ENCODE data around the gene ZNF784. TPM values are rescaled to one million over a fixed set of nuclear protein-coding genes. Genes with fewer than 3 reads are reported as not detected.

Gene ZNF784
- total RNA-seq, 1 experiment from 2014 or later = 1.7 TPM

DNA sequence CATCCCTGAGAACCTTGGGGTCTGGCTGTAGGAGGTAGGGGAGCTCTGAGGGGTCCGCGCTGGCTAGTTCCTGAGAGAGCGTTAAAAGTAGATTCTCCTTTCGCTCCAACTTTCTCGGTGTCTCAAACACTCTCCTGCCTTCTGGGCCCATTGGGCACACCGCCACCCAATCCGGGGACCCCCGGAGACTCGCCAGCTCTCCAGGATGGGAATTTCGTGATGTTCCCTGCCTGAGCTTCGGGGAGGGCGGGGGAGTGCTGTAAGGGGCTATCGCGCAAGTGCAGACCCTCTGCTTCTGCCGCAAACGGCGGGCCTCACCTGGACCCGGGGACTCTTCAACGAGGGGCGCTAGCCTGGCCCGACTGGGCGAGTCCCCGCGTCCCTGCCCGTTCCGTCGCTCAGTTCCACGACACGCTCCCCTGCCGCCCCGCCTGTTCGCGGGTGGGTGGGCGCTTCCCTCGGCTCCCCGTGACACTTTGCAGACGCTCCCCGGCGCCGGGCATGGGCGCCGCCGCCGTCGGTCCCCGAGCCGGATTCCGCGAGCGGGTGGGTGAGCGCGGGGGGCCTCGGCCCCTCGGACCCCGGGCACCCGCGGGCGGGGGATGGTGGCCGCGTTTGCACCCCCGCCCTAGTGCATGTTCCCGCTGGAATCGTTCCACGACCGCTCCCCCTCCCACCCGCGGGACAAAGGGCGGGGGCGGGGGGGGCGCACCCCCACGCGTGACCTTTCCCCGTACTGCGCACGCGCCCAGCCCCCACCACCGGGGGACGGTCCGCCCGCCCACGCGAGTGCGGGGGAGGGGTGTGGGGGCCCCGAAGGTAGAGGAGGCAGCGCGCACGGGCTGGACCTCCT is 23.6 kb upstream of the ZNF784 start, which contains the start of gene CCDC106:
Gene CCDC106 (plus strand): TSS at position 481 of the 853 bp plus-strand sequence. CDS start 835 bp downstream, outside the sequence.
- in situ Hi-C loops (cut with HindIII; ENCODE audit: low pct_unique_long_range_greater_than_20kb, low sequenced_read_pairs) = no loop called here
- peak; percentile 68 for DNase-seq (ENCODE audit: low read depth, low spot score)

DNA sequence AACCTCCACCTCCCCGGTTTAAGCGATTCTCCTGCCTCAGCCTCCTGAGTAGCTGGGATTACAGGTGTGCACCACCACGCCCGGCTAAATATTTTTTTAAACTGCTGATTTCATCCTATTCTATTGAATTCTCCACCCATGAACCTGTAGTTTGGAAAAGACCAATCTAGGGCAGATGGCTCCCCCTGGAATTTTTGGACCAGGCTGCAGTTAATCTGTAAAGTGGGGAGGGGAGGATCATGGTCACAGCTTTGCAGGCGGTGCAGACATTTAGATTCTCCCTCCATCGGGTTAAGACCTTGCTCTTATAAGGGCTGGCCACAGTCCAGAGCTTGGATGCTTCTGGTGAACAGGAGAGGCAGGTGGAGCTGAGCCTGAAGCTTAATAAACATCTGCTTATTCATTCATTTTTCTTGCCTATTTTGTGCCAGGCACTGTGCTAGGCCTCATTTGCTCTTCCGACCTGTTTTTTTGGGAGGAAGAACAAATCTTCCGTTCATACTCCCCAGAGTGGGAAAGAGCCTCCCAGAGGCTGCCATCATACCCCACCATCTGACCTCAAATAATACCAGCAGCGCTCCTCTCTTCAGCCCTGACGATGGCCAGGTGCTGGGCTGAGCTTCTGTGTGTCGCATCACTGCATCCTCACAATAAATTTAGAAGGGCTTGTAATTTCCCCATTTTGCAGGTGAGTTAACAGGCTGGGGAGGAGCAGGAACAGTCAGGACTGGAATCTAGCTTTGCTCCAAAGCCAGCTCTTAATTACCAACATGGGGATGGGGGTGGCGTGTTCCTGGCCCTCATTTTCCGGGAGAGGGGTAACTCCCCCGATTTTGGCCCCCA is 22.7 kb upstream of the ZNF784 start:
- no peak for DNase-seq (ENCODE audit: low read depth, low spot score)
- in situ Hi-C loops (cut with HindIII; ENCODE audit: low pct_unique_long_range_greater_than_20kb, low sequenced_read_pairs) = no loop called here

DNA sequence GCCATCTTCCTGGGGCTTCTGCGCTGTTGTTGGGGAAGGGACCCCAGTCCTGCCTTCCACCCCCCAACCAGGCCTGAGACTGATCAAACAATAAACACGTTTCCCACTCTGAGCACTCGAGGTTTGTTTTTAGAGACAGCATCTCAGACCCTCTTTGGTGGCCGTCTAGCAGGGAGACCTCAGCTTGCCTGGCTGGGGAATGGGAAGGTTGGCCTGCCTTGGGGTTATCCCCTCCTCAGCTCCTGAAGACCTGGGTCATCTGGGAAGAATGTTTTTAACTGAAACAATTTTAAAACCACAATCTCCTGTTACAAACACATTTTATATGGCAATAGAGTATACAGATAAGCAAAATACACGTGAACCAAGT is 21.1 kb upstream of the ZNF784 start:
- no peak for DNase-seq (ENCODE audit: low read depth, low spot score)
- in situ Hi-C loops (cut with HindIII; ENCODE audit: low pct_unique_long_range_greater_than_20kb, low sequenced_read_pairs) = no loop called here

DNA sequence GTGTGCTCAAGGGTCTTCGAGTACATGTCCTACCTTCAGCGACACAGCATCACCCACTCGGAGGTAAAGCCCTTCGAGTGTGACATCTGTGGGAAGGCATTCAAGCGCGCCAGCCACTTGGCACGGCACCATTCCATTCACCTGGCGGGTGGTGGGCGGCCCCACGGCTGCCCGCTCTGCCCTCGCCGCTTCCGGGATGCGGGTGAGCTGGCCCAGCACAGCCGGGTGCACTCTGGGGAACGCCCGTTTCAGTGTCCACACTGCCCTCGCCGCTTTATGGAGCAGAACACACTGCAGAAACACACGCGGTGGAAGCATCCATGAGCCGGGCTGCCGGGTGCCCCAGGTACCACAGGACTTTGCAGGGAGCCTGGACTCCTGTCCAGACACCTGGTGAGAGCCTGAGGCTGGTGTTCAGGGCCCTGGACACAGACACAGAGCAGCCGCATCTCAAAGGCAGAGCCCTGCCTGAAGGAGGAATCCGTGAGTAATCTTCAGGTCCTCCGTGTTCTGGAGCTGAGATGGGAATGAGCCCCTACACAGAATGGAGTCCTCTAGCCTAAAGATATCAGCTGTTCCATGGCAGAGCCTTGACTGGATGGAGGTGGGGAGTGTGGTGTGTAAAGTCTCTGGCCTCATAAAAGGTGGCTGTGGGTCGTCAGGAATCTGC is 20.6 kb upstream of the ZNF784 start:
- in situ Hi-C loops (cut with HindIII; ENCODE audit: low pct_unique_long_range_greater_than_20kb, low sequenced_read_pairs) = no loop called here

DNA sequence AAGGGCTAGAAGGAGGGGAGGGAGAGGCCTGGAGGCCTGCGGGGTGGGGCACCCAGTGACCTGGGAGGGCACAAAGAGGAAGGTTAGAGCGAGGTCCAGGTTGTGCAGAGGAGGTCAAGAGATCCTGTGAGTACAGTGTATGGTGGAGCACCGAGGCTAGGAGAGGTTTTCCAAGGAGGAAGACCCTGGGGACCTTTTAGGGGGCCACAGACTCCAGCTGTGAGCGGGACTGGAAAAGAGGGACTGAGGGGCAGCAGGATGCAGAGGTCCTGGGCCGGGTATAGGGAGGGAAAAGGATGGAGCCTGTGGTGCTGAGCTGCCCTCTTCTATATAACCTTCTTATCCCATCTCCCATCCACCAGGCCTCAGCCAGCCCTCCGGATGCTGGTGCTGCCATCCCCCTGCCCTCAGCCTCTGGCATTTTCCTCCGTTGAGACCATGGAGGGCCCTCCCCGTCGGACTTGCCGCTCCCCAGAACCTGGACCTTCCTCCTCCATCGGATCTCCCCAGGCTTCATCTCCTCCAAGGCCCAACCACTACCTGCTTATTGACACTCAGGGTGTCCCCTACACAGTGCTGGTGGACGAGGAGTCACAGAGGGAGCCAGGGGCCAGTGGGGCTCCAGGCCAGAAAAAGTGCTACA is 19.9 kb upstream of the ZNF784 start:
- in situ Hi-C loops (cut with HindIII; ENCODE audit: low pct_unique_long_range_greater_than_20kb, low sequenced_read_pairs) = no loop called here
- no peak for DNase-seq (ENCODE audit: low read depth, low spot score)

More for the DNA sequence above, 20.6 kb upstream of the ZNF784 start:
- no peak for DNase-seq (ENCODE audit: low read depth, low spot score)

DNA sequence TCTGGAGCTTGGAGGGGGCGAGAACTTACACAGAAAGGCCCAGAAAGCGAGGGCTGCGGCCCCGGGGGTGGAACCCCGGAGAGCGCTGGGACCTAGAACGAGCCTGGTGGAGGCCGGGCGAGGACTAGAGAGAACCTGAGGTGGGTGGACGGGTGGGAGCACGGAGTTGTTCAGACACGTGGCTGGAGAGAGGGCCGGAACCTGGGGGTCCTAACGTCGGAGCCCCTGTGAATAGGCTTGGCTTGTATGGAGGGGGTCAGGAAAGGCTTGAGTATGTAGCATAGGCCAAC is 19.5 kb upstream of the ZNF784 start:
- in situ Hi-C loops (cut with HindIII; ENCODE audit: low pct_unique_long_range_greater_than_20kb, low sequenced_read_pairs) = no loop called here

DNA sequence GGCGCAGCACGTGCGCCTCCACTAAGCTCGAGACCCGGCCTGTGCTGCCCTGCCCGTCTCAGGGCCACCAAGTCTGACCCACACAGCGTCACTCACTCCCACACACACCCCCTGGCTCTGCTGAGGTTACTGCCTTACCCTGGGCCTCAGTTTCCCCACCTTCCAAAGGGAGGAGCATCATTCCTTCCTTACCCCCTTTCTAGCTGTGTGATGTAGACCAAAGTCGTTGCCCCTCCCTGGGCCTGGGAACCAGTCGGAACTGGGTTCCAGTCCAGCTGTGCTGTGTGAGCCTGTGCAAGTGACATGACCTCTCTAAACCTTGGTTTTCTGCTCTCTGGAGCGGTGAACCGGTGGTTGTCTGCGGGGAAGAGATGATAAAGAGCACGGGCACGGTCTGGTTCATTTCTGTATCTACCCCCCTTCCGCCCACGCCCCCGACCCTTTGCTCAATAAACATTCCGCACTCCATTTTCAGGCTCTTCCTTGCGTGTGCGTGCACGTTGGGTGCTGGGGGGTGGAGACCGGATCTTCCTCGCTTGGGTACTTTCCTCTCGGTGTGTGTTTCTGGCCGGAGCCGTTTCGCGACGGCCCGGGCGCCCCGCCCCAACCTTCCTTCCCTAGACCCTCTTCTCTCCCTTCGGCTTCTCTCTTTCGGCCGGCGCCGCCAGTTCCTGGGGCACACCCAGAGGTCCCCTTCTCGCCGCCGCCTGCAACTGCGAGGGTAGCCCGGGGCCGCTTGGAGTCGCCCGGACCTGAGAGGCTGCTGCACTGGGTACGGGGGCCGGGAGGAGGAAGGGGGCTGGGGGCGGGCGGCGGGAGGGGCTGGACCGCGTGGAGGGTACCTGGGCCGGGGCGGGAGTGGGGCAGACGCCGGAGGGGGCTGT is 18.9 kb upstream of the ZNF784 start, which contains the start of gene ZNF581:
Gene ZNF581 (plus strand): TSS at position 647 of the 884 bp plus-strand sequence. CDS start 923 bp downstream, outside the sequence.
- in situ Hi-C loops (cut with HindIII; ENCODE audit: low pct_unique_long_range_greater_than_20kb, low sequenced_read_pairs) = no loop called here

More for the DNA sequence above, 19.5 kb upstream of the ZNF784 start:
- no peak for DNase-seq (ENCODE audit: low read depth, low spot score)

DNA sequence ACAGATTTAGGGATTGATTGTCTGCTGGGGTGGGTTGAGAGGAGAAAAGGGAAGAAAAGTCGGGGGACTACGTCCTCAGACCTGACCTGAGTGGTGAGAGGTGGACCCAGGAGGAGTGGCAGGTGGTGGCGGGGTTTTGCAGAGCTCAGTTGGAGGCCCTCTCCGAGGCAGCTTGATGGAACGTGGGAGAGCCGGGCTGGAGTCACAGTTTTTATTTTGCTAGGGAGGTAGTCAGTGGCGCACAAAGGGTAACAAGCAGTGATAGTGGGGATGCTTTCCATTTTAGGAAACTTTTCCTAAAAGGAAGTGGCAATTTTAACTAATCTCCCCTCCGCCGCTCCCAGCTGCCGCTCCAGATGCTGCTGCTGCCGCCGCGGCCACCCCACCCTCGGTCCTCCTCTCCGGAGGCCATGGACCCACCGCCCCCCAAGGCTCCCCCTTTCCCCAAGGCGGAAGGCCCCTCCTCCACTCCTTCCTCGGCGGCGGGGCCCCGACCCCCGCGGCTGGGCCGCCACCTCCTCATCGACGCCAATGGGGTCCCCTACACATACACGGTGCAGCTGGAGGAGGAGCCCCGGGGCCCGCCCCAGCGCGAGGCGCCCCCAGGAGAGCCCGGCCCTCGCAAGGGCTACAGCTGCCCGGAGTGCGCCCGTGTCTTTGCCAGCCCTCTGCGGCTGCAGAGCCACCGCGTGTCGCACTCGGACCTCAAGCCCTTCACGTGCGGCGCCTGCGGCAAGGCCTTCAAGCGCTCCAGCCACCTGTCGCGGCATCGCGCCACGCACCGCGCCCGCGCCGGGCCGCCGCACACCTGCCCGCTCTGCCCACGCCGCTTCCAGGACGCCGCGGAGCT is 18.0 kb upstream of the ZNF784 start:
- no peak for DNase-seq (ENCODE audit: low read depth, low spot score)

More for the DNA sequence above, 18.9 kb upstream of the ZNF784 start, which contains the start of gene ZNF581:
- peak; percentile 70 for DNase-seq (ENCODE audit: low read depth, low spot score)

DNA sequence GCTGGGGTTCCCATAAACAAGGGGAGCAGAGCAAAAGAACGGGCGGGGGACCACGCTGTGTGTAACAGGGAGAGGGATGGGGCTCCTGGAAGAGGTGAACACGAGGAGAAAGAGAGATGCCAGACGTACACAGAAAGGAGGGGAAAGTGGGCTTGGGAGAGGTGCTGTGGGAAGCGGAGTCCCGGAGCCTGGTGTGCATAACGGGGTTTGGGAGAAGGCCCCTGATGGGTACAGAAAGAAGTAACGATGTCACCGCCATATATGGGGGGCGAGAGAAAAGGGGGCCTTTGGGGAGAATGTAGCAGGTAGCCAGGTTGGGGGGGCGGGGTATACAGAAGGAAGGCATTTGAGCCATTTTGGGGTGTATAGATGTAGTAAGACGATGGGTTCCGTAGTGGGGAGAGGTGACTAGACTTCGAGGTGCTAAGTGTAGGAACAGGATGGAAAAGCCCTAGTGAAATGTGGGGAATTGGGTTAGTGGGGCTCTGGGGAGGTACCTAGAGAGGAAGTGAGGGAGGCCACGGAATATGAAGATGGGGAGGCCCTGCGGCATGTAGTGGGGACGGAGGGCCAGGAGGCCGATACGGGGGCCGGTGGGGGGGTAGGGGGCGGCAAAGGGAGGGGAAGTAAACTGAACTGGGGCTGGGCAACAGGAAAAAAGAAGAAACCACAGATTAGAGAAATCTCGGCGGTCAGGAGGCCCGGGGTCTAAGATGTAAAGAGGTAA is 17.2 kb upstream of the ZNF784 start:
- in situ Hi-C loops (cut with HindIII; ENCODE audit: low pct_unique_long_range_greater_than_20kb, low sequenced_read_pairs) = no loop called here
- peak; percentile 22 for DNase-seq (ENCODE audit: low read depth, low spot score)

More for the DNA sequence above, 18.0 kb upstream of the ZNF784 start:
- in situ Hi-C loops (cut with HindIII; ENCODE audit: low pct_unique_long_range_greater_than_20kb, low sequenced_read_pairs) = no loop called here

DNA sequence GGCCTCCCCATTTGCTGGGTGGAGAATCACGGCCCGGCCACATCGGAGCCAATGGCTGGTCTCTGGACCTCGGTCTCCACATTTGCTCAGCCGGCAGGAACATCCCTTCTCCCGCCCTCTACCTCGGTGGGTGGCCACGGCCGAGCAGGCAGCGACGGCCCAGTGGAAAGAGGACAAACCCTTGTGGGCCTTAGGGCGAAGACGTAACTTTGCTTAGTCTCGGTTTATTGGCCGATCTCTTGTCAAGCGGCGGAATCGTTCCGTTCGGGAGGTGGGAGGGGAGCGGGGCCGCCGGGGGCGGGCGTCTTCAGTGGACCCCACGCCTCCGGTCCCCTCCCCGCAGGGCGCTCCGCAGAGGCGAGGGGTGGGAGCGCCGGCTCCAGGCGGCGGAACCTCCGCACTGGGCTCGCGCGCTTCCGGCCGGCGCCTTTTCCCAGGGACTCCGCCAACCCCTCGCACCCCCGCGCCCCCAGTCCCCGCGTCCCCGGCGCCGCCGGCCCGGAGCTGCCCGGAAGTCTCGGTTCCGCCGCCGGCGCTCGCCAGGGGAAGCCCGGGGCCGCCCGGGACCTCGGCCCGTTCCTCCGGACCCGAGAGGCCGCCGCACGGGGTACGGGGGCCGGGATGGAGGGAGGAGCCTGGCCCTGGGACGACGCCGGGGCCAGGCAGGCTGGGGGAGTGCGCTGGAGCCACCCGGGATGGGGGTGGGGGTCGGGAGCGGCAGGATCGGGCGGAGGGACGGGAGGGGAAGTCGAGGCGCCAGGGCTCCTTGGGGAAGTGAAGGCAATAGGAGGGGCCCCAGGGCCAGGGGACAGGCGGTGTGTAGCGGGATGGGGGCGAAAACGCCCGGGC is 16.4 kb upstream of the ZNF784 start, which contains the start of gene ZNF580:
Gene ZNF580 (plus strand): TSS at position 426 of the 849 bp plus-strand sequence. CDS start 1,507 bp downstream, outside the sequence.
- DNase-seq (ENCODE audit: low read depth, low spot score) = peak; percentile 51
- in situ Hi-C loops (cut with HindIII; ENCODE audit: low pct_unique_long_range_greater_than_20kb, low sequenced_read_pairs) = no loop called here

DNA sequence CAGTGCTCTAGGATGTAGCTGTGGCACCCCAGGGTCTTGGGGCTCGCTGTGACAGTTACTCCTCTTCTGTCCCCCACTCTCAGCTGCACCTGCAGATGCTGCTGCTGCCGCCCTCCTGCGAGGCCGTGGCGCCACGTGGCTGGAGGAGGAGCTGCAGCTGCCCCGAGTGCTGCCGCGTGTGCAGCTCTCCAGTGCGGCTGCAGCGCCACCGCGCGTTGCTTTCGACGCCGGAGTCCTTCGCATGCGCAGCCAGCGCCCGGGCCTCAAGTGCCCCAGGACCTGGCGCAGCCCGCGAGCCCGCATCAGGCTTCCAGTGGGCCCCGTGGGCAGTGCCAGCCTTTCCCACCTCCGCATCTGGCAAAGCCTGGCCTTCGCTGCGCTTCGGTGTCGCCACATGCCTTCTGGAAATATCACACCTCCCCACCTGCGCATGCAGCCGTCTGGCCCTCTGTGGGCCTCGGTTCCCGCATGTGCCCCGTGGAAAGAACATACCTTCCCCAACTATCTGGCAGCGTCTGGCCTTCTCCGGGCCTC is 15.7 kb upstream of the ZNF784 start:
- peak; percentile 72 for DNase-seq (ENCODE audit: low read depth, low spot score)
- in situ Hi-C loops (cut with HindIII; ENCODE audit: low pct_unique_long_range_greater_than_20kb, low sequenced_read_pairs) = no loop called here

DNA sequence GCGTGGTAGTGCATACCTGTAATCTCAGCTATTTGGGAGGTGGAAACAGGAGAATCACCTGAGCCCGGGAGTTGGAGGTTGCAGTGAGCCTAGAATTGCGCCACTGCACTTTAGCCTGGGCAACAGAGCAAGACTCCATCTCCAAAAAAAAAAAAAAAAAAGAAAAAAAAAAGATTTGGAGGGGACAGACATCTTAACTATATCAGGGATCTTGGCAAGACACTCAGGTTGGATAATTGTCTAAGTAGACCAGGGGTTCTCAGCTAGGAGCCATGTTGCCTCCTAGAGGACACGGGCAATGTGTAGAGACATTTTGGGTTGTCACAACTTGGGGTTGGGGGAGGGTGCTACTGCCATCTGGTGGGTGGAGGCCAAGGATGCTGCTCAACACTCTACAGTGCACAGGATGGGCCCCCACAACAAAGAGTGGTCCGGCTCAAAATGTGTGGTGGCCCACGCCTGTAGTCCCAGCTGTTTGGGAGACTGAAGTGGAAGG is 14.5 kb upstream of the ZNF784 start:
- peak; percentile 72 for DNase-seq (ENCODE audit: low read depth, low spot score)
- in situ Hi-C loops (cut with HindIII; ENCODE audit: low pct_unique_long_range_greater_than_20kb, low sequenced_read_pairs) = no loop called here

DNA sequence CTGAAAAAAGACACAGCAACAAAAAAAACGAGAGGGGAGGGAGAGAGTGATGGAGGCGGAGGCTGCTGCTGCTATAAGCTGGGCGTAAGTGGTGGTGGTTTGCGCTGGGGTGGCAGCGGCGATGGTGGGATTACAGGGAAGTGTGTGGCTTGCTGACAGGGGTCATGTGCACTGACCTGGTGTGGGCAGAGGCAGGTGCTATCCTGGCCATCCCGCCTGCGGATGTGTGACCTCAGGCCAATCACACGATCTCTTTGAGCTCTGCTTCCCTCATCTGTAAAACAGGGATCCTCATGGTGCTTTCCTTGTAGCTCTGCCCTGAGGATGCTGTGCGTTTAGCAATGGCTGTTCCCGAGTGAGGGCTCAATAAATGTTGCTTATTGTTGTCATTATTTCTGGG is 13.2 kb upstream of the ZNF784 start:
- no peak for DNase-seq (ENCODE audit: low read depth, low spot score)
- in situ Hi-C loops (cut with HindIII; ENCODE audit: low pct_unique_long_range_greater_than_20kb, low sequenced_read_pairs) = no loop called here

DNA sequence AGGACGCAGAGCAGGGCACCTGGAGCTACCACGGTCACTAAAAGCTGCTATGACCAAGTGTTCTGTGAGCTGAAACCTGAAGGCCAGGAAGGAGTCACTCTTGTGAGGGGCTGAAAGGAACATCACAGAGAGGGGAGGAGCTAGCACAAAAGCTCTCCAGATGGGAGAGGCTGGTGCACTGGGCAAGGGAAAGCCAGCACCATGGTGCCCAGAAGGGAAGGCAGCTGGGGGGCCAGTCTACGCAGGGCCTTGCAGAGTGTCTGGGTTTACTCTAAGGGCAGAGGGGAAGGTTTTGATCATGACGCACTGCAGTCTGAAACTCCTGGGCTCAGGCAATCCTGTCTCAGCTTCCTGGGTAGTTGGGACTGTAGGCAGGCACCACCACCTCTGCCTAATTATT is 12.4 kb upstream of the ZNF784 start:
- DNase-seq (ENCODE audit: low read depth, low spot score) = no peak
- in situ Hi-C loops (cut with HindIII; ENCODE audit: low pct_unique_long_range_greater_than_20kb, low sequenced_read_pairs) = no loop called here
